SK-N-SH (cell line): ENCODE measurements around the gene STX18.

Experiments used
- CTCF ChIP-seq: fragments of 200-600 bp; sonication (generic); IDR thresholded peaks from 2 replicates; pipeline ENCODE4 v1.6.1; 2017; ENCODE audit warnings: antibody characterized with exemption, mild to moderate bottlenecking, moderate library complexity
- EZH2phosphoT487 ChIP-seq: fragments of 200-600 bp; sonication (generic); IDR thresholded peaks from 2 replicates; pipeline ENCODE4 v1.6.1; 2017; ENCODE audit warnings: low read depth, mixed run types, mild to moderate bottlenecking, antibody characterized with exemption, moderate library complexity, borderline replicate concordance
- GATA2 ChIP-seq: sonication (generic); formaldehyde crosslinking; IDR thresholded peaks from 2 replicates; pipeline ENCODE4 v1.5.0; 2020; ENCODE audit warnings: mild to moderate bottlenecking, missing genetic modification reagents
- JUND ChIP-seq: IDR thresholded peaks from 2 replicates; pipeline ENCODE4 v1.4.0; 2012
- MAX ChIP-seq: IDR thresholded peaks from 2 replicates; pipeline ENCODE4 v1.4.0; 2012; ENCODE audit warnings: low read depth
- MXI1 ChIP-seq: IDR thresholded peaks from 2 replicates; pipeline ENCODE4 v1.6.1; 2012; ENCODE audit warnings: mild to moderate bottlenecking, low read depth, low read length, improper control_type of control experiment
- NFIC ChIP-seq: IDR thresholded peaks from 2 replicates; pipeline ENCODE4 v1.4.0; 2012; ENCODE audit warnings: borderline replicate concordance
- NRF1 ChIP-seq: IDR thresholded peaks from 2 replicates; pipeline ENCODE4 v1.6.1; 2012; ENCODE audit warnings: low read depth, mild to moderate bottlenecking, low read length
- POLR2AphosphoS5 ChIP-seq: IDR thresholded peaks from 2 replicates; pipeline ENCODE4 v1.6.1; 2012; ENCODE audit warnings: low read depth, low read length
- REST ChIP-seq: IDR thresholded peaks from 2 replicates; pipeline ENCODE4 v1.6.1; 2012; ENCODE audit warnings: mild to moderate bottlenecking, low read depth, low read length, moderate library complexity
- USF2 ChIP-seq: fragments of 150-350 bp; IDR thresholded peaks from 2 replicates; pipeline ENCODE4 v1.6.1; 2017; ENCODE audit warnings: antibody characterized with exemption, low read length, low read depth, borderline replicate concordance

GRCh38 chr4:4477796-4478195 is 64.1 kb downstream of the STX18 start:
- TF ChIP-seq CTCF, result no peak
- TF ChIP-seq GATA2, result no peak
- TF ChIP-seq USF2, result no peak
- no peak for TF ChIP-seq EZH2phosphoT487
- no peak for TF ChIP-seq NFIC
- TF ChIP-seq POLR2AphosphoS5, result no peak
- TF ChIP-seq REST, result no peak
- TF ChIP-seq JUND, result no peak
- no peak for TF ChIP-seq MXI1
- no peak for TF ChIP-seq MAX
- no peak for TF ChIP-seq NRF1
